Caki2 (cell line): ENCODE measurements around the gene DRG2. TPM values are rescaled to one million over a fixed set of nuclear protein-coding genes. Genes with fewer than 3 reads are reported as not detected.

Experiments
- DNase-seq: peaks from one replicate; pipeline ENCODE4 v3.0.0-alpha.2; 2015; ENCODE audit warnings: low read depth
- in situ Hi-C: cut with HindIII; loops from 2 replicates; pipeline ENCODE4 v1.10.0; 2016; ENCODE audit warnings: low sequenced_read_pairs, low pct_unique_long_range_greater_than_20kb, mixed read lengths
- total RNA-seq: library from RNA; depleted of rRNA; stranded (reverse); fragments of >200 nt; shearing (Covaris generic); gene quantifications from 2 replicates; pipeline ENCODE4 v1.2.3, GENCODE V29; 2014; ENCODE audit warnings: low replicate concordance

The DRG2 gene
- total RNA-seq, 1 experiment from 2014 or later: 33.4 TPM

DNA sequence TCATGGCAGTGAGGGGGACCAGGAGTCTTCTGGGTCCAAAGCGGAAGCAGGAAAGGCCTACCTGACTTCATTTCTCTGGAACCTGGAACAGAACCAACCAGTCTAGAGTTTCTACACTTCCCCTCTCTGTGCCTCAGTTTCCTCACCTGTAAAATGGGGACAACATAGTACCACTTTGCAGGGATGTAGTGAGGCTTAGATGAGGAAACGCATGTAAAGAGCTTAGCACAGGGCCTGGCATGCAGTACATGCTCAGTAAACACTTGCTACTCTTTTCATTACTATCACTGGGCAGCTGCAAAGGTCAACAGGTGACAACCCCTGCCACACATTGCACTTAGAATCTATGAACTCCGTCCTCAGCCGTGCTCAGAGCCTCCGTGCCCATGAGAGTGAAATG is 45.0 kb downstream of the DRG2 start:
- in situ Hi-C loops: no loop called here
- DNase-seq: no peak

DNA sequence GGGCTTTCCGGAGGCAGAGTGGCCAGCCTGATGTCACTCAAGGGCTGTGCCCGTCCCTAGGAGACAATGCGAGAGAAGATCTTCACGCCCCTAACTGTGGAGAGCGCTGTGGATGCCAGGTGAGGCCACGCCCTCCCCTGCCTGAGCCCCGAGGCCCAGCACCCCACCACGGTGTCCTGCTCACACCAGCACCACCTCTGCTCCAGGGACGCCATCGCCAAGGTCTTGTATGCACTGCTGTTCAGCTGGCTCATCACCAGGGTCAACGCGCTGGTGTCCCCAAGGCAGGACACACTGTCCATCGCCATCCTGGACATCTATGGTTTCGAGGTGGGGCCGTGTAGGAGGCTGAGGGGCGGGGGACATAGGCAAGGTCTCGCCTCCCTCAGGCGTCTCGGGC is 48.6 kb downstream of the DRG2 start:
- DNase-seq: no peak
- in situ Hi-C loops: no loop called here

GRCh38 chr17:18138065-18138749 is 50.5 kb downstream of the DRG2 start:
- no peak for DNase-seq
- in situ Hi-C loops: no loop called here

DNA sequence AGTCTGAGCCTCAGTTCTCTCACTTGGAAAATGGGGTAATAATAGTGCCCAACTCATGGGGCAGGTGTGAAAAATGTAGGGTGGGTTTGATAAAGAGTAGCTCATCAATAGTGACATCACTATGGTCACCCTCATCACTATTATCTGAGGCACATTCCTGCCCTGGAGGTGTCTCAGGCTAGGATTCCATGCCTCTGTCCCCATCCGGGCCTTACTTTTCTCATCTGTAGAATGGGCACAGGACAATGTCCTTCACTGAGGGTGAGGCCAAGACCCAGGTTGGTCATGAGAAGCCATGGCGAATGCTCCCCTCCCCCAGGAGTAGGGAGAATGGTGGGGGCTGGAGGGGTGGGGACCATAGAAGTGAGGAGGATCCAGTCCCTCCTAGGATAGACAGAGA is 51.3 kb downstream of the DRG2 start:
- DNase-seq: no peak
- in situ Hi-C loops: no loop called here

DNA sequence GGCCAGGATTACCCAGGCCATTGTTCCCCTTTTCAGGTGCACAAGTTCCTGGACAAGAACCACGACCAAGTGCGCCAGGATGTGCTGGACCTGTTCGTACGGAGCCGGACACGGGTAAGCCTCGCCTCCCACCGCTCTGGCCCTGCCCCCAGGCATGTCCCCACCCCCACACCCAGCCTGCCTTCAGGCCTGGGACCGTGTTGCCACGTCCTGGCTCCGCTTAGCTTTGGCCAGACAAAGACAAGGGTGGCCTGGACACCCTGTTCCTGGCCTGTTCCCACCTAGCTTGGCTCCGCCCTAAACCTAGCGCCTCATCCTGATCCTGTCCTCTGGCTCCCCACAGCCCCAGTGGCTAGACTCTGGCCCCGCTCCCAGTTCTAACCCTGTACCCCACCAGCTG is 51.8 kb downstream of the DRG2 start:
- in situ Hi-C loops: no loop called here
- no peak for DNase-seq

DNA sequence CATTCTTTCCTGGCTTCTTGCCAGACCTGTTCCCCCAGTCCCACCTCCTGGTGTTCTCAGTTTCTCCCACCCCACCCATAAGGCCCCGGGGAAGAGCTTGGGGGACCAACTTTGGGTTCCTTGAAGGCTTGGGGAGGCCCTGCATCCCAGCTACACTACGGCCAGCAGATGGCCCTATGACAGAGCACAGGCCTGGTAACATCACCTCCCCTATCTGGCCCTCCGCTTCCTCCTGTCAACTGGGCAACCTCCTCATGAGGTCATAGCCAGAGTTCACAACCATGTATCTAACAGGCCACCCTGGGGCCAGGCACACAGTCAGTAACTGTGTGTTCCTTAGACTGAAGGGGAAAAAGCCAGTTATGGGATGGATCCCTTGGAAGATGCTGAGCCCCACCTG is 52.2 kb downstream of the DRG2 start:
- no peak for DNase-seq
- in situ Hi-C loops: no loop called here

DNA sequence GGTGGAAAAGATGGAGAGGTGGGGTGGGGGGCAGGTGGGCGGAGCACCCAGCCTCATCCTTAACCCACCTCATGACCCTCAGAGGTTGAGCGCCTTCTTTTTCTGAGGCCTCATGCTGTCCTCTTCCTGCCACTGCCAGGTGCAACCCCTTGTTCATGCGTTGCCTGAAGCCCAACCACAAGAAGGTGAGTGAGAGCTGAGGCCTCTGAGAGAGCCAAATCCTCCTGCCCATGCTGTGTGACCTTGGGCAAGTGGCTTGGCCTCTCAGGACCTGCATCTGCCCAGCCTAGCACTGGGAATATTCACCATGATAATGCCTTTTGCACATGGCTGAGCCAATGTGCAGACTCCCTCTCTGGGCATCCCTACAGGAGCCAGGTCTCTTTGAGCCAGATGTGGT is 52.9 kb downstream of the DRG2 start:
- no peak for DNase-seq
- in situ Hi-C loops: no loop called here

DNA sequence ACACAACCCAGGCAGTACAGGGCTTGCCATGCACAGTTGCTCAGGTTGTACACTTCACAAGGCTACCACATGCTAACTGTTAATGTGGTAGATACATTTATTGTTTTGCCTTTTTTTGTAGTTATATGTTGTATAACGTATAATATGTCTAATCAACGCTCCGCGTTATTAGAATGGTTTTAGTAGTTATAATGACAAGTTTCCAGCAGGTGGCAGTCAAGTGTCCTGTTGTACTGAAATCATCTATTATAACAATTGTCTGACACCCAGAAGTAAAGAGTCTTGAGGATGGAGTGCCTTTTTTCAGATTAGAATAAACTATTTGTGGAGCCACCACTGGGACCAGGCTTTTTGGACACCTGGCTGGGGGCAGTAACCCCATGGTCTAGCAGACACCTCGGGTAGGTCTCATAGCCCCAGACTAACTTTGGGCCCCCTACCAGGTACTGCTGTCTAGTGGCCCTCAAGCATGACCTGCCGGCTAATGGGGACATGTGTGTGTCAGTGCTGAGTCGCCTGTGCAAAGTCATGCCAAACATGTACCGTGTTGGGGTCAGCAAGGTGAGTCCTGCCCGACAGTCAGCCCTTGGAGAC is 53.6 kb downstream of the DRG2 start:
- in situ Hi-C loops: no loop called here
- peak; percentile 31 for DNase-seq

DNA sequence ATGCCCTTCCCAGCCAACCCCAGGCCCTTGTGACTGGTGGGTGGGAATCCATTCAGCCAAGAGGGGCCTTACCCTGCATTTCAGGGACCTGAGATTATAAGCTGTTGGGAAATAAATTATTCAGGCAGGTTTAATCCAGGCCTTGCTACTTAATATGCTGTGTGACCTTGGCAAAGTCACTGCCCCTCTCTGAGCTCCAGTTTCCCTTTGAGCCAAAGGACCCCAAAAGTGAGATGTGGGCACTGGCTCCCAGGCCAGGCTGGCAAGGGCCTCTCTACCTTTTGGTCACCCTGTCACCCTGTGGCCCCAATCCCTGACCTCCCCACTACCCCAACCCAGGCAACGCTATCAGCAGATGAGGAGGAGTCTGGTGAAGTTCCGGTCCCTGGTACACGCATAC is 54.7 kb downstream of the DRG2 start:
- no peak for DNase-seq
- in situ Hi-C loops: no loop called here

DNA sequence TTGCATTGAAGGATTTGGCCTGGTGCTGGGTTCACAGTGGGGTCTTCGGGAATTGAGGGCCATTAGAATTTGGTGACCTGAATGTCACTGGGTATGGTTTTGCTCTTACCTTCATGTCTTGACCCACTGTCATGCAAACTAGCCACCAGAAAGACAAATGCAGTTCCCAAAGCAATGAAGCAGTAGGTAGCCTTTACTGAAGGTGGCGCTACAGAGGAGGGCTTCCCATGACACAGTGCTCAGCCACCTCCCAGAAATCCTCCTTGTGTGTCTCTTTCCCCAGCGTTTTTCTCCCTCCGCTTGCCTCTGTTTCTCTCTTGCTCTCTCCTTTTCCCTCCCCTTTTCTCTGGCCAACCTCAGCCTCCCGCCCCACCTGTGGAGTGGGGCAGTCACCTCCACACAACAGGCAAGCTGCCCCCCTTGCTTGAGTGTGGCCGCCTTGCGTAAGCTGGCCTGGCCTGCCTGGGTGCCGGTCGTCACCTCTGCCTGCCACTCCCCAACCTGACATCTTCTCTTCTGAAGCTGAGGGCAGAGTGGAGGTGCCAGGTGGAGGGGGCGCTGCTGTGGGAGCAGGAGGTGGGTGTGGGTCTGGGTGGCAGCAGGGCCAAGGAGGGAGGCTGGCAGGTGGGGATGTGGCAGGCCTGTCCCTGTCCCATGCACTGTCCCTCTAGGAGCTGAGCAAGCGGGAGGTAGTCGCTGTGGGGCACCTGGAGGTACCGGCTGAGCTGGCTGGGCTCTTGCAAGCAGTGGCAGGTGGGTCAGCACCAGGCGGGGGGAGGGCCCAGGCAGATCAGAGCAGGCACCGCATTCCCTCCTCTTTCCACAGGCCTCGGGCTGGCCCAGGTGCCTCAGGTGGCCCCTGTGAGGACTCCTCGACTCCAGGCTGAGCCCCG is 55.5 kb downstream of the DRG2 start:
- DNase-seq: no peak
- in situ Hi-C loops: no loop called here

GRCh38 chr17:18144261-18144660 is 56.5 kb downstream of the DRG2 start:
- no peak for DNase-seq
- in situ Hi-C loops: no loop called here

- no peak for DNase-seq
- in situ Hi-C loops: no loop called here
Observed at GRCh38 chr17:18144855-18145254, 57.1 kb downstream of the DRG2 start.

GRCh38 chr17:18145811-18146210 is 58.1 kb downstream of the DRG2 start:
- no peak for DNase-seq
- in situ Hi-C loops: no loop called here

DNA sequence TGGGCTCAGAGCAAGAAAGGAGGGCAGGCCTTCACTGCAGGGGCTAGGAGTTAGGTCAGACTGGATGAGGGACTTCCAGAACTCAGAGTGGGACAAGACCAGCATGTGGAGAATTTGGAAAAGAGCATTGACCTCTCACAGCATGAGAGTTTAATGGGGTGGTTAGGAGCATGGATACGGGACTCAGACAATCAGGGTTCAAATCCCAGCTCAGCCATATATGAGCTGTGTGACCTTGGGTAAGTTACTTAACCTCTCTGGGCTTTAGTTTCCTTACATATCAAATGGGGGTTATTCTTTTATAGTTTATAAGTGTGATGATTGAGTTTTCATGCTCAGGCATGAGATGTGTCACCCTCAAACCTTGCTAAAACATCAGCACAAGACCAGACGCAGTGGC is 58.5 kb downstream of the DRG2 start:
- in situ Hi-C loops: no loop called here
- no peak for DNase-seq

GRCh38 chr17:18146980-18147379 is 59.2 kb downstream of the DRG2 start:
- DNase-seq: no peak
- in situ Hi-C loops: no loop called here

- in situ Hi-C loops: no loop called here
- DNase-seq: no peak
Observed at GRCh38 chr17:18148586-18148985, 60.8 kb downstream of the DRG2 start.

- in situ Hi-C loops: no loop called here
Observed at GRCh38 chr17:18151290-18151689, 63.5 kb downstream of the DRG2 start.

GRCh38 chr17:18155179-18155578 is 67.4 kb downstream of the DRG2 start:
- DNase-seq: no peak
- in situ Hi-C loops: no loop called here

More at GRCh38 chr17:18151290-18151689, 63.5 kb downstream of the DRG2 start:
- DNase-seq: no peak

DNA sequence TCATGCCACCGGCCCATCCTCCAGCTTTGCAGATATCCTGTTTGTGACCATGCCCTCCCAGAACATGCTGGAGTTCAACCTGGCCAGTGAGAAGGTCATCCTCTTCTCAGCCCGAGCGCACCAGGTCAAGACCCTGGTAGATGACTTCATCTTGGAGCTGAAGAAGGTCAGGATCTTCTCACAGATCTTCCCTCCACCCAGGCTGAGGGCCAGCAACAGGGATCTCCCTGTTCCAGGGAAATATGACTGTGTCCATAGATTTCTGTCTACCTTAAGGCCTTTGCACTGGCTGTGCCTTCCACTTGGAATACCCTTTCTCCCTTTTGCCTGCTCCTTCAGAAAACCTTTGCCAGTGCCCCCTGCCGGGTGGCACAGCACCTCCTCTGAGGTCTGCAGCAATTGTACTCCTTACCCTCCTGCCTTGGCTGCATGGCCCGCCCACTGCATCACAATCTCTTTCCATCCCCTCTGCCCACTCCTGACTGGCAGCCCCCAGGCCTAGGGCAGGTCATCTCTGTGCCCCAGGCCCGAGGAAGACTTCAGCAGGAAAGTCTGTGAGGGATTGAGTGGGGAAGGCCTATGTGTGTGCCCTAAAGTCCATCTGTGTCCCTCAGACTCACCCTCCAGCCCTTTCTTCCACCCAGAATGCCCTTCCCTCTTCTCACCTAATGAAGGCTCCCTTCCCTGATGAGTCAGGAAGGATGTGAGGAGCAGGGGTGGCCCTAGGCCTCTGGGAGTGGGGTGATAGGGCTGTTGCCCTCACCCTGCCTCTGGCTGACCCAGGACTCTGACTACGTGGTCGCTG is 68.6 kb downstream of the DRG2 start:
- DNase-seq: no peak
- in situ Hi-C loops: no loop called here
